Mesenchymal stem cell (in vitro differentiated cells and primary cell): ENCODE data around the gene ALOX15B.
"Not testable (repeated sequence)": the region's sequence is repeated elsewhere in the genome, so short reads cannot be mapped to it uniquely, and the experiment has no call there.

ENCODE experiments used
- DNase-seq: peaks from one replicate; pipeline ENCODE4 v3.0.0-alpha.2; 2013
- H2AFZ ChIP-seq: one replicate; pipeline ENCODE4 v1.6.1; 2013; ENCODE audit warnings: low read depth, mild to moderate bottlenecking, control low read depth, inconsistent platforms, low read length, moderate library complexity
- H2AK5ac ChIP-seq: 2 replicates; pipeline ENCODE4 v1.6.1; 2013; ENCODE audit warnings: low read length, moderate library complexity, mild to moderate bottlenecking, inconsistent platforms; ENCODE audit not compliant: severe bottlenecking
- H2BK120ac ChIP-seq: one replicate; pipeline ENCODE4 v1.6.1; 2013; ENCODE audit warnings: low read depth, mild to moderate bottlenecking, inconsistent platforms, low read length, moderate library complexity
- H2BK12ac ChIP-seq, 2 experiments: one replicate each; pipeline ENCODE4 v1.6.1; 2013; ENCODE audit warnings: inconsistent platforms in 2 of 2, low read length in 2 of 2, mild to moderate bottlenecking in 2 of 2, moderate library complexity in 2 of 2, control low read depth in 1 of 2
- H2BK15ac ChIP-seq: one replicate; pipeline ENCODE4 v1.6.1; 2013; ENCODE audit warnings: mild to moderate bottlenecking, low read depth, inconsistent platforms; ENCODE audit not compliant: poor library complexity, severe bottlenecking
- H2BK5ac ChIP-seq: 2 replicates; pipeline ENCODE4 v1.6.1; 2013; ENCODE audit warnings: low read depth, mild to moderate bottlenecking, low read length, control low read depth, inconsistent platforms; ENCODE audit not compliant: poor library complexity, severe bottlenecking
- H3K14ac ChIP-seq, 2 experiments: one replicate each; pipeline ENCODE4 v1.6.1; 2013; ENCODE audit warnings: inconsistent platforms in 2 of 2, low read length in 2 of 2, control low read depth in 1 of 2, mild to moderate bottlenecking in 1 of 2, moderate library complexity in 1 of 2
- H3K18ac ChIP-seq, 2 experiments: one replicate each; pipeline ENCODE4 v1.6.1; 2013; ENCODE audit warnings: inconsistent platforms in 2 of 2, low read length in 2 of 2, control low read depth in 1 of 2, low read depth in 1 of 2, mild to moderate bottlenecking in 1 of 2
- H3K23ac ChIP-seq, 2 experiments: one replicate each; pipeline ENCODE4 v1.6.1; 2013; ENCODE audit warnings: inconsistent platforms in 2 of 2, low read length in 2 of 2, mild to moderate bottlenecking in 2 of 2, moderate library complexity in 2 of 2, control low read depth in 1 of 2
- H3K27ac ChIP-seq: 2 replicates; pipeline ENCODE4 v1.5.1; 2013; ENCODE audit warnings: mild to moderate bottlenecking, moderate library complexity, low read length, control low read depth, inconsistent platforms; ENCODE audit not compliant: poor library complexity, severe bottlenecking
- H3K27me3 ChIP-seq, 2 experiments: 2 replicates each; pipeline versions ENCODE4 v1.6.1 to v1.7.0; 2013; ENCODE audit warnings: low read length in 2 of 2, mild to moderate bottlenecking in 2 of 2, moderate library complexity in 2 of 2, control low read depth in 1 of 2, inconsistent platforms in 1 of 2; ENCODE audit not compliant: control insufficient read depth in 1 of 2, insufficient read depth in 1 of 2
- H3K36me3 ChIP-seq, 2 experiments: 2 replicates each; pipeline versions ENCODE4 v1.6.1 to v1.7.0; 2013; ENCODE audit warnings: low read length in 2 of 2, control low read depth in 1 of 2, inconsistent platforms in 1 of 2, low read depth in 1 of 2, mild to moderate bottlenecking in 1 of 2; ENCODE audit not compliant: insufficient read depth in 2 of 2, control insufficient read depth in 1 of 2
- H3K4ac ChIP-seq, 2 experiments: one replicate each; pipeline ENCODE4 v1.6.1; 2013; ENCODE audit warnings: inconsistent platforms in 2 of 2, low read length in 2 of 2, mild to moderate bottlenecking in 2 of 2, moderate library complexity in 2 of 2, control low read depth in 1 of 2, low read depth in 1 of 2
- H3K4me1 ChIP-seq: 2 replicates; pipeline ENCODE4 v1.6.1; 2013; ENCODE audit warnings: low read depth, low read length, control low read depth; ENCODE audit not compliant: control insufficient read depth, insufficient read depth
- H3K4me2 ChIP-seq: 2 replicates; pipeline ENCODE4 v1.6.1; 2013; ENCODE audit warnings: low read length, mild to moderate bottlenecking, inconsistent platforms; ENCODE audit not compliant: poor library complexity, severe bottlenecking
- H3K4me3 ChIP-seq, 2 experiments: 2 replicates each; pipeline versions ENCODE4 v1.5.1 to v1.7.0; 2013; ENCODE audit warnings: low read length in 2 of 2, mild to moderate bottlenecking in 2 of 2, control low read depth in 1 of 2, low read depth in 1 of 2; ENCODE audit not compliant: insufficient read depth in 1 of 2
- H3K79me1 ChIP-seq: replicated peaks from 2 replicates; pipeline ENCODE4 v1.6.1; 2013; ENCODE audit warnings: mild to moderate bottlenecking, control low read depth, low read length, inconsistent platforms; ENCODE audit not compliant: poor library complexity, severe bottlenecking
- H3K9ac ChIP-seq: 2 replicates; pipeline ENCODE4 v1.7.0; 2013; ENCODE audit warnings: mild to moderate bottlenecking, low read length, moderate library complexity
- H3K9me3 ChIP-seq: 2 replicates; pipeline ENCODE4 v1.7.0; 2013; ENCODE audit warnings: mild to moderate bottlenecking, low read length; ENCODE audit not compliant: control insufficient read depth
- H4K8ac ChIP-seq: one replicate; pipeline ENCODE4 v1.6.1; 2013; ENCODE audit warnings: inconsistent platforms, mild to moderate bottlenecking, low read length, moderate library complexity
- H4K91ac ChIP-seq: one replicate; pipeline ENCODE4 v1.6.1; 2013; ENCODE audit warnings: mild to moderate bottlenecking, low read length, inconsistent platforms
- WGBS: methylation state at CpG from one replicate; pipeline ENCODE4 v1.1.7; 2013; ENCODE audit warnings: mixed read lengths; 5-methylcytosine and 5-hydroxymethylcytosine counted together

The ALOX15B gene

GRCh38 chr17:8077939-8078338, 39.1 kb downstream of the ALOX15B start:
- H2BK5ac ChIP-seq, H2AFZ ChIP-seq, H3K23ac ChIP-seq, DNase-seq, H3K9ac ChIP-seq, H2BK120ac ChIP-seq, H2BK15ac ChIP-seq, H3K18ac ChIP-seq, H3K36me3 ChIP-seq, H3K9me3 ChIP-seq, H4K91ac ChIP-seq, H4K8ac ChIP-seq, H3K27ac ChIP-seq, H3K79me1 ChIP-seq, H3K4me2 ChIP-seq, H3K14ac ChIP-seq, H3K4me3 ChIP-seq, H2AK5ac ChIP-seq, H3K4ac ChIP-seq, H2BK12ac ChIP-seq: not testable (repeated sequence)
- Histone ChIP-seq H3K4me1 (peaks cover 16% of the 10 kb centered on the region), H3K27me3 (peaks cover 89 to 94% of the 10 kb centered on the region in 2 experiments)
- 71% methylated on average over 4 of the region's 5 CpGs for WGBS

- Histone ChIP-seq H3K36me3 (no peaks in the 10 kb centered on the region), H3K4me3 (peak overlapping the region; percentile 51 to 69), H3K14ac (no peak overlapping the region), H4K8ac (no peak overlapping the region), H2BK15ac (no peak overlapping the region), H2AK5ac (no peak overlapping the region), H3K4ac (no peak overlapping the region), H3K9ac (peak overlapping the region; percentile 32), H3K18ac (no peak overlapping the region), H3K23ac (peak overlapping the region; percentile 54 to 72), H2BK5ac (no peak overlapping the region), H3K79me1 (no peaks in the 10 kb centered on the region), H2AFZ (peak overlapping the region; percentile 57), H2BK120ac (no peak overlapping the region), H3K27ac (no peak overlapping the region), H2BK12ac (peak overlapping the region in 1 of 2 experiments; percentile 81), H3K9me3 (no peaks in the 10 kb centered on the region), H3K4me1 (peaks cover 12% of the 10 kb centered on the region), H4K91ac (no peak overlapping the region), H3K4me2 (peak overlapping the region; percentile 96), H3K27me3 (peaks cover 84 to 90% of the 10 kb centered on the region in 2 experiments)
- 3% methylated on average over 78 of the region's 87 CpGs for WGBS
- peak; percentile 63 for DNase-seq
Observed at GRCh38 chr17:8079291-8080207, 40.7 kb downstream of the ALOX15B start.

- WGBS = 10% methylated on average over 25 of the region's 25 CpGs
- H2AK5ac ChIP-seq = no peak overlapping the region
- no peak overlapping the region for H3K4ac ChIP-seq
- peak overlapping the region in 1 of 2 experiments; percentile 69 for H3K4me3 ChIP-seq
- H3K9ac ChIP-seq = peak overlapping the region; percentile 32
- H4K91ac ChIP-seq = no peak overlapping the region
- no peaks in the 10 kb centered on the region for H3K9me3 ChIP-seq
- H2AFZ ChIP-seq = no peak overlapping the region
- DNase-seq = no peak
- H2BK15ac ChIP-seq = no peak overlapping the region
- no peak overlapping the region for H4K8ac ChIP-seq
- H3K79me1 ChIP-seq = no peaks in the 10 kb centered on the region
- H3K27me3 ChIP-seq = peaks cover 84 to 90% of the 10 kb centered on the region in 2 experiments
- H3K4me1 ChIP-seq = peaks cover 12% of the 10 kb centered on the region
- no peak overlapping the region for H3K27ac ChIP-seq
- no peak overlapping the region for H2BK12ac ChIP-seq
- H3K23ac ChIP-seq = no peak overlapping the region
- H3K4me2 ChIP-seq = peak overlapping the region; percentile 96
- no peaks in the 10 kb centered on the region for H3K36me3 ChIP-seq
- no peak overlapping the region for H3K18ac ChIP-seq
- no peak overlapping the region for H2BK5ac ChIP-seq
- no peak overlapping the region for H3K14ac ChIP-seq
- H2BK120ac ChIP-seq = no peak overlapping the region
Observed at GRCh38 chr17:8080208-8080798, 41.4 kb downstream of the ALOX15B start.

DNA sequence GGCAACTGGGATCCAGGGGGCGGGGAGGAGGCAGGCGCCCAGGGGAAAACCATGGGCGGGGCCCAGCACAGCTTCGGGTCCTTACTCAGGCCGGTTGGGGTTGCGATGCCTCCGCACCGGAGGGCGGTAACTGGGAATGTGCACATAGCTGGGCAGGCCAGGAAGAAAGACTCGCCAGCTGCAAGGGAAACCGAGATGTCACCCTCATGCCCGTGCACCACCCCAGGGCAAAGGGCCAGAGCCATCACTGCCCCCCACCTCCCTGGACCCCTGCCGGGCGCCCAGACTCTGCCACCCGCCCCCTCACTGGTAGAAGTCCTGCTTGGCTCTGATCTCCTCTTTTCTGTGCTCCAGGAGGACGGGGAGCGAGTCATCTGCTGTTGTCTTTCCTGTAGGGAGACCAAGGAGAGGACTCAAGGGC, 42.0 kb downstream of the ALOX15B start:
- no peak overlapping the region for H3K4me2 ChIP-seq
- no peak overlapping the region for H2AFZ ChIP-seq
- no peak for DNase-seq
- H3K14ac ChIP-seq = no peak overlapping the region
- H2AK5ac ChIP-seq = no peak overlapping the region
- H2BK5ac ChIP-seq = no peak overlapping the region
- no peak overlapping the region for H3K27ac ChIP-seq
- no peaks in the 10 kb centered on the region for H3K36me3 ChIP-seq
- no peak overlapping the region for H3K4ac ChIP-seq
- no peak overlapping the region for H3K23ac ChIP-seq
- H3K4me3 ChIP-seq = no peak overlapping the region
- no peaks in the 10 kb centered on the region for H3K9me3 ChIP-seq
- no peak overlapping the region for H2BK15ac ChIP-seq
- no peak overlapping the region for H2BK12ac ChIP-seq
- peaks cover 84 to 90% of the 10 kb centered on the region in 2 experiments for H3K27me3 ChIP-seq
- no peak overlapping the region for H3K9ac ChIP-seq
- H3K4me1 ChIP-seq = peaks cover 12% of the 10 kb centered on the region
- no peak overlapping the region for H3K18ac ChIP-seq
- H4K8ac ChIP-seq = no peak overlapping the region
- H4K91ac ChIP-seq = no peak overlapping the region
- no peak overlapping the region for H2BK120ac ChIP-seq
- WGBS = 27% methylated on average over 17 of the region's 17 CpGs
- no peaks in the 10 kb centered on the region for H3K79me1 ChIP-seq
